LNCaP clone FGC (cell line): ENCODE measurements around the gene ARHGAP20.

Experiments
- DNase-seq: peaks from one replicate; pipeline ENCODE4 v3.0.0-alpha.2; 2011; ENCODE audit warnings: low read depth
- H3K4me3 ChIP-seq: 2 replicates; pipeline ENCODE4 v1.5.1; 2011; ENCODE audit warnings: mild to moderate bottlenecking, low read depth, low read length, control low read depth
- CTCF ChIP-seq: IDR thresholded peaks from 2 replicates; pipeline ENCODE4 v1.5.1; 2012; ENCODE audit warnings: mild to moderate bottlenecking; ENCODE audit not compliant: control insufficient read depth, insufficient read depth; ENCODE audit errors: extremely low read depth

Gene ARHGAP20

GRCh38 chr11:110720431-110721275 is 8.4 kb upstream of the ARHGAP20 start:
- no peak for TF ChIP-seq CTCF
- DNase-seq, result no peak
- H3K4me3 ChIP-seq, result no peak overlapping the region

- no peak for DNase-seq
- H3K4me3 ChIP-seq, result no peak overlapping the region
- TF ChIP-seq CTCF, result no peak
These were observed 4.1 kb upstream of the ARHGAP20 start for GRCh38 chr11:110716361-110716760.

- DNase-seq, result no peak
- no peak for TF ChIP-seq CTCF
- no peak overlapping the region for H3K4me3 ChIP-seq
These were observed 3.3 kb upstream of the ARHGAP20 start for GRCh38 chr11:110715541-110715940.

GRCh38 chr11:110713449-110713776 is 1.2 kb upstream of the ARHGAP20 start:
- H3K4me3 ChIP-seq, result no peak overlapping the region
- DNase-seq, result no peak

GRCh38 chr11:110712659-110713448 is 617 bp upstream of the ARHGAP20 start:
- DNase-seq, result no peak
- no peak for TF ChIP-seq CTCF
- H3K4me3 ChIP-seq, result peak overlapping the region; percentile 17

More at GRCh38 chr11:110713449-110713776, 1.2 kb upstream of the ARHGAP20 start:
- no peak for TF ChIP-seq CTCF

GRCh38 chr11:110711448-110711775 is 825 bp downstream of the ARHGAP20 start:
- H3K4me3 ChIP-seq, result peak overlapping the region; percentile 56
- TF ChIP-seq CTCF, result no peak
- DNase-seq, result no peak
